ENCODE measurements around the gene ITPRID1.

Gene ITPRID1

DNA sequence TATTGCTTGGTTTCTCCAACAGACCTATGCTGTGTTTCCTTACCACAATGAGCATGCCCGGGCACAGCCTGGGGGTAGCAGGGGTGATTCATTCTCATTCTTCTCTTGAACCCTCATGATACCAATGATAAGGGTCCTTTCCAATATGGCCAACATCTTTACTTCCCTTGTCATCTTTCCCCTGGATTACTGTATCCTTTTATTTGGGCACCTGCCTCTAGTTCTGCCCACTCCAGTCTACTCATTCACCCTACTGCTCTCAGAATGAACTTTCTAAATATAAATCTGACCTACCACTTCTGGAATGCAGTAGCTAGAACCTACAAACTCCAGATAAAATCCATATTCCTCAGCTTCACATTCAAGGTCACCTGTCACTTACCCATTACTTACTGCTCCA lies 26.4 kb upstream of the ITPRID1 start:
- H3K9ac ChIP-seq (ENCODE audit: low read depth, low read length), result no peak overlapping the region
- no peaks in the 10 kb centered on the region for H3K4me1 ChIP-seq (ENCODE audit: insufficient read depth, low read length)
- H3K27me3 ChIP-seq (ENCODE audit: insufficient read depth, low read length), result no peaks in the 10 kb centered on the region
- no peak overlapping the region for H3K4me3 ChIP-seq (ENCODE audit: low read length)
- H3K36me3 ChIP-seq (ENCODE audit: insufficient read depth, low read length), result no peaks in the 10 kb centered on the region
- 82% methylated on average over 1 of the region's 1 CpG for WGBS
- H3K9me3 ChIP-seq (ENCODE audit: insufficient read depth, low read depth, low read length), result no peaks in the 10 kb centered on the region
- H3K27ac ChIP-seq (ENCODE audit: low read depth, low read length), result no peak overlapping the region

DNA sequence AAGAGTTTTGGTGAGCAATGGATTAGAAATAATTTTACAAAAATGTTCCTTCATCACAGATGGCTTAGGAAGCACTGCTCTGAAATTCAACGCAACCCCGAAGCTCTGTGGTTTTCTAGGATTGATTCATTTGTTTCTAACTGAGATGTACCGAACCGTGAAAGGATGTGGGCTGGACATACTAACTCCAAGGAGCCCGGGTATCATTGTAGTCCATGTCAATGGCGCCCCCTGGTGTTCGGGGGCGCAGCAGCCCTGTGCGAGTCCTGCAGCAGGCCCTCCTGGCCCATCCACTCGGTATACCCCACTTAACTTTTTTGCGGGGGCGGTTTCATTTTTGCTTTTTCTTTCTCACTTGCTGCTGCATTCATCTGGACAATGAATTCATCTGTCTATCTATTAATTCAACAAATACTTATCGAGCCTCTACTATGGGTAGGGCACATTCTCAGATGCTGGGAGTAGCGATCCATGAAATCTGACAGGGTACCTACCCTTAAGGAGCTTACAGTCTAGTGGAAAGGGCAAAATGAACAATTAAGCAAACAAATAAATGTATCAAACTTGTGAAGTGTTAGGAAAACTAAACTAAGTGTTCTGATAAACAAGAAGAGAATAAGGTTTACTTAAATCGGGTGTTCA lies 25.2 kb upstream of the ITPRID1 start:
- whole genome bisulfite sequencing, result 54% methylated on average over 15 of the region's 15 CpGs
- Histone ChIP-seq H3K4me3 (ENCODE audit: low read length) (no peak overlapping the region), H3K4me1 (ENCODE audit: insufficient read depth, low read length) (peaks cover 7% of the 10 kb centered on the region; the same call in 1 of the 2 replicates)

DNA sequence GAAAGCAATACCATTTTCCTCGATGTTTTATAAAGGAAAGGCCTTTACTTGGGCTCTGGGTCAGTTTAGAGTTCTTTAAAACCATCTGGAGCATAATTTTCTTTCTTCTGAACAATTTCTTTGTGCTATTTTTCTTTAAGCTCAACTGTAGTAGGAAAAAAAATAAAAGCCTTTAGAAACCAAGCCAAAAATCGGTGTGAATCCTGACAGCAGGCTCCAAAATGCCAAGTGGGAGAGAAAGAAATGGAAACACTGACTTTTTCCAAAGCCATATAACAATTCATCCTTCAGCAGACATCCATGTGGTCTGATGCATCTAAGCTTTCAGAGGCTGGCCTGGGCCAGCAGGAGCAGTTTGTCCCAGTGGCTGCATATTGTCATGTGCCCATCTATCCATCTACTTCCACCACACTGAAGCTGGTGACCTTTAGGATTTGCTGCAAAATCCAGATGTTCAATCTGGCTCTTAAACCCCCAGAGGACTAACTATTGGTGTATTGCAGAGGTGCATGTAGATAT lies 23.0 kb upstream of the ITPRID1 start:
- no peak overlapping the region for H3K9ac ChIP-seq (ENCODE audit: low read depth, low read length)
- no peaks in the 10 kb centered on the region for H3K27me3 ChIP-seq (ENCODE audit: insufficient read depth, low read length)
- no peak overlapping the region for H3K4me3 ChIP-seq (ENCODE audit: low read length)
- no peaks in the 10 kb centered on the region for H3K36me3 ChIP-seq (ENCODE audit: insufficient read depth, low read length)
- WGBS, result 97% methylated on average over 2 of the region's 2 CpGs
- H3K27ac ChIP-seq (ENCODE audit: low read depth, low read length), result no peak overlapping the region
- H3K4me1 ChIP-seq (ENCODE audit: insufficient read depth, low read length), result peaks cover 13% of the 10 kb centered on the region
- H3K9me3 ChIP-seq (ENCODE audit: insufficient read depth, low read depth, low read length), result no peaks in the 10 kb centered on the region

More for the DNA sequence above, 25.2 kb upstream of the ITPRID1 start:
- H3K36me3 ChIP-seq (ENCODE audit: insufficient read depth, low read length), result no peaks in the 10 kb centered on the region
- no peak overlapping the region for H3K27ac ChIP-seq (ENCODE audit: low read depth, low read length)
- H3K9me3 ChIP-seq (ENCODE audit: insufficient read depth, low read depth, low read length), result no peaks in the 10 kb centered on the region
- H3K27me3 ChIP-seq (ENCODE audit: insufficient read depth, low read length), result no peaks in the 10 kb centered on the region
- H3K9ac ChIP-seq (ENCODE audit: low read depth, low read length), result no peak overlapping the region

DNA sequence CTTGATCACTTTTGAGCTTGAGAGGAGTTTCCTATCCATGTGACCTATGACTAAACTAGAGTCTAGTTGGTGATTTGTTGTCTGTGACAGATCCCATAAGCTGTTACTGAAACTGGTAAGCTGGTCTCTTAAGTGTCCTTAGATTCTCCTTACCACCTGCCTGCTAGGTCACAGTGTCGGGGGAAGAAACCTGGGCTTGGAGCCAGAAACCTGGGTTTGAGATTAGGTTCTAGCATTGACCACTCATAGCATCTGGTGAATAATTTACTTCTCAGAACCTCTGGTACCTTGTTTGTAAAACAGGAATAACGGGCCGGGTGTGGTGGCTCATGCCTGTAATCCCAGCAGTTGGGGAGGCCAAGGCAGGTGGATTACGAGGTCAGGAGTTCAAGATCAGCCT lies 21.8 kb upstream of the ITPRID1 start:
- Histone ChIP-seq H3K9me3 (ENCODE audit: insufficient read depth, low read depth, low read length) (no peaks in the 10 kb centered on the region), H3K4me3 (ENCODE audit: low read length) (no peak overlapping the region), H3K4me1 (ENCODE audit: insufficient read depth, low read length) (peaks cover 13% of the 10 kb centered on the region), H3K27ac (ENCODE audit: low read depth, low read length) (no peak overlapping the region), H3K27me3 (ENCODE audit: insufficient read depth, low read length) (no peaks in the 10 kb centered on the region), H3K36me3 (ENCODE audit: insufficient read depth, low read length) (no peaks in the 10 kb centered on the region), H3K9ac (ENCODE audit: low read depth, low read length) (no peak overlapping the region)
- 90% methylated on average over 4 of the region's 4 CpGs for WGBS

DNA sequence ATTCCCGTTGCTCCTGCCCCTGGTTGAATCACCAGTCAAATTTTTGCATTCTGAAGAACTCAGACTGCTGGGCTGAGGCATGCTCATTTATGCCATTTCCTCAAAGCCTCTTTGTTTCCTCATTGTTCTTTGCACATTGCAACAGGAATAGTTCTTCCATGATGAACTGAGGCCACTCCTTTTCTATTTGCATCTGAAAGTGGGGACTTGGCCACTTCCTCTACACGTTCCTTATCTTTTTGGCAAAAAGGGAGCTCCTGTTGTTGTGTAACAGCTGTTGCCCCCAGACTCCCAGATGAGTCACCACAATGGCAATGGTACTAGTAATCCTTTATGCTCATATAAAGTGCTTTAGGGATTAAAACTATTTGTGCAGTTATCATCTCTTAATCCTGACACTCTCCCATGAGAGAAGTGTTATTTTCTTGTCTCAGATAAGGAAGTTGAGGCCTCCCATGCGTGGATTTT lies 20.1 kb upstream of the ITPRID1 start:
- 41% methylated on average over 3 of the region's 3 CpGs for WGBS

DNA sequence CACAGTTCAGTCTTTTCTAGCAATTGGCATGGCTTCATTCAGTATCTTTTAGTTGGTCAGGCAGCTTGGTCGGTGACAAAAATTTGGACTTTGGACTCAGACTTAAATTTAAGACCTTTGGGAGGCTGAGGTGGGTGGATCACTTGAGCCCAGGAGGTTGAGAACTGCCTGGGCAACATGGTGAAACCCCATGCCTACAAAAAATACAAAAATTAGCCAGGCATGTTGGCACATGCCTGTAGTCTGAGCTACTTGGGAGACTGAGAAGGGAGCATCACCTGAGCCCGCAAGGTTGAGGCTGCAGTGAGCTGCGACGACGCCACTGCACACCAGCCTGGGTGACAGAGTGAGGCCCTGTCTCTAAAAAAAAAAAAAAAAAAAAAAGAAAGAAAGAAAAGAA lies 19.5 kb upstream of the ITPRID1 start:
- Histone ChIP-seq H3K27ac (ENCODE audit: low read depth, low read length) (peak overlapping the region; percentile 38), H3K9ac (ENCODE audit: low read depth, low read length) (no peak overlapping the region)

More for the DNA sequence above, 20.1 kb upstream of the ITPRID1 start:
- H3K36me3 ChIP-seq (ENCODE audit: insufficient read depth, low read length), result no peaks in the 10 kb centered on the region
- no peaks in the 10 kb centered on the region for H3K9me3 ChIP-seq (ENCODE audit: insufficient read depth, low read depth, low read length)
- no peak overlapping the region for H3K4me3 ChIP-seq (ENCODE audit: low read length)
- H3K27me3 ChIP-seq (ENCODE audit: insufficient read depth, low read length), result no peaks in the 10 kb centered on the region
- H3K4me1 ChIP-seq (ENCODE audit: insufficient read depth, low read length), result peaks cover 13% of the 10 kb centered on the region
- H3K9ac ChIP-seq (ENCODE audit: low read depth, low read length), result no peak overlapping the region
- peak overlapping the region; percentile 78 for H3K27ac ChIP-seq (ENCODE audit: low read depth, low read length)

DNA sequence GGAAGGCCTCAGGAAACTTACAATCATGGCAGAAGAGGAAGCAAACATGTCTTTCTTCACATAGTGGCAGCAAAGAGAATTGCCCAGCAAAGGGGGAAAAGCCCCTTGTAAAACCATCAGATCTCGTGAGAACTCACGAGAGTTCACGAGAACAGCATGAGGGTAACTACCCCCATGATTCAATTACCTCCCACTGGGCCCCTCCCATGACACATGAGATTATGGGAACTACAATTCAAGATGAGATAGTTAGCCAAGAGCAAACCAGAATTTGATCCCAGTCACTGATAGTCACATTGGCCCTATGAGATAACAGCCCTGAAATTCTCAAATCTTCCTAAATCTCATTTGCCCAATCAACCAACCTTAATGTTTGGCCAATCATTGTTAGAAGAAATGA lies 18.2 kb upstream of the ITPRID1 start:
- H3K27me3 ChIP-seq (ENCODE audit: insufficient read depth, low read length), result no peaks in the 10 kb centered on the region
- H3K36me3 ChIP-seq (ENCODE audit: insufficient read depth, low read length), result no peaks in the 10 kb centered on the region
- H3K4me3 ChIP-seq (ENCODE audit: low read length), result no peak overlapping the region
- WGBS, result 90% methylated on average over 3 of the region's 3 CpGs
- H3K9ac ChIP-seq (ENCODE audit: low read depth, low read length), result no peak overlapping the region
- no peak overlapping the region for H3K27ac ChIP-seq (ENCODE audit: low read depth, low read length)
- no peaks in the 10 kb centered on the region for H3K9me3 ChIP-seq (ENCODE audit: insufficient read depth, low read depth, low read length)
- peaks cover 13% of the 10 kb centered on the region for H3K4me1 ChIP-seq (ENCODE audit: insufficient read depth, low read length)

More for the DNA sequence above, 19.5 kb upstream of the ITPRID1 start:
- WGBS, result 74% methylated on average over 5 of the region's 5 CpGs
- Histone ChIP-seq H3K4me1 (ENCODE audit: insufficient read depth, low read length) (peaks cover 13% of the 10 kb centered on the region), H3K4me3 (ENCODE audit: low read length) (no peak overlapping the region), H3K36me3 (ENCODE audit: insufficient read depth, low read length) (no peaks in the 10 kb centered on the region), H3K9me3 (ENCODE audit: insufficient read depth, low read depth, low read length) (no peaks in the 10 kb centered on the region), H3K27me3 (ENCODE audit: insufficient read depth, low read length) (no peaks in the 10 kb centered on the region)

DNA sequence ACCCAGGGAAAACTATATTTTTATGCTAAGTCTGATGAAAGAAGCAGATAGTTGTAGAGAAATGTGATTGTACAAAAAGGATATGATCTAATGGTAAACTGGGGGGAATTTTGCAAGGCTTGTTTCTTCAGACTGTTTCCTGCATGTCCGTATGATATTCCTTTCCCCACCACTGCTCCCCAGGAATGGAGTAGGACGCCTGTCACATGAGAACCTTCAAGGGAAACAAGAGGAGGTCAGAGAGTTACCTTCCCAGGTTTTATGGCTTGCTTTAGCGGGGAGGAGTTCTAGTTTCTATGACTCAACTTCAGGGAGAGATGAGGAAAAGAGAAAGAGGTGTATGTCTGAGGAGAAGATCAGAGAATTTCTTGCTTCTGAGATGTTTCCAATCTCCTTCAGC lies 16.4 kb upstream of the ITPRID1 start:
- H3K36me3 ChIP-seq (ENCODE audit: insufficient read depth, low read length), result no peaks in the 10 kb centered on the region
- no peak overlapping the region for H3K27ac ChIP-seq (ENCODE audit: low read depth, low read length)
- H3K9me3 ChIP-seq (ENCODE audit: insufficient read depth, low read depth, low read length), result no peaks in the 10 kb centered on the region
- peaks cover 13% of the 10 kb centered on the region for H3K4me1 ChIP-seq (ENCODE audit: insufficient read depth, low read length)
- H3K9ac ChIP-seq (ENCODE audit: low read depth, low read length), result no peak overlapping the region
- H3K4me3 ChIP-seq (ENCODE audit: low read length), result no peak overlapping the region
- no peaks in the 10 kb centered on the region for H3K27me3 ChIP-seq (ENCODE audit: insufficient read depth, low read length)
- WGBS, result 100% methylated on average over 1 of the region's 3 CpGs

DNA sequence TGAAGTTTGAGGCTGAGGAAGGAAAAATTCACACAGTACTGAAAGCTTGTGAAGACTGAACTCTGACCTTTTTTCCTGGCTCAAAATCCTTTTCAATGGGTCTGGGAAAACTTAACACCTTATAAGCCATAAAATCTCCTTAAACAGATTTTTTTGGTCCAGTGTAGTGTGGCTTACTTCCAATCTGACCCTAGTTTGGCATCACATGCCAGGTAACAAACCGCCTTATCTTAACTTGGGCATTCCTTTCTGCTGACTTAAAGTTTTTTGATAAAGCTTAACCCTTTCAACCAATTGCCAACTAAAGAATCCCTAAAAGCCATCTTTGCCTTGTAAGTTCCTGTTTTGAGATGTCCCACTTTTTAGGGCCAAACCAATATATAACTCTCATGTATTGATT lies 13.2 kb upstream of the ITPRID1 start:
- 35% methylated on average over 1 of the region's 1 CpG for WGBS
- Histone ChIP-seq H3K27ac (ENCODE audit: low read depth, low read length) (no peak overlapping the region), H3K4me1 (ENCODE audit: insufficient read depth, low read length) (no peaks in the 10 kb centered on the region), H3K36me3 (ENCODE audit: insufficient read depth, low read length) (no peaks in the 10 kb centered on the region), H3K4me3 (ENCODE audit: low read length) (no peak overlapping the region), H3K9me3 (ENCODE audit: insufficient read depth, low read depth, low read length) (no peaks in the 10 kb centered on the region), H3K27me3 (ENCODE audit: insufficient read depth, low read length) (no peaks in the 10 kb centered on the region), H3K9ac (ENCODE audit: low read depth, low read length) (no peak overlapping the region)

DNA sequence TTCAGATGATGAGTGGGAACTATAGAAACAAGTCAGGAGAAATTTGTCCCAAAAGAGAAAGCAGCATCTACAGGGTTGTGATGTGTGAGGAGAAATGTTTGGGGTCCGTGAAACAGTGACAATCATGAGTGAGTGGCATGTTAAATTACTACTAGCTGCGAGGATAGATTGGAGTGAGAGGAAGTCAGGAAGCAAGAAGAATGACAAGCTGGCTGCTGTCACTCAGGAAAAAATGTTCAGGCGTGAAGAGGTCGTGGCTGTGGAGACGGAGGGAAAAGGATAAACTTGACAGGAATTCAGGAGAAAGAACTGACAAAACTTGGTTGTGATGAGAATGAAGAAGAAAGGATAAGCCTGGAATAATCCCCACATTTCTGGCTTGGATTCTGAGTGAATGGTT lies 5.1 kb upstream of the ITPRID1 start:
- H3K4me1 ChIP-seq (ENCODE audit: insufficient read depth, low read length), result no peaks in the 10 kb centered on the region
- peaks cover 11% of the 10 kb centered on the region; the same call in 1 of the 2 replicates for H3K9me3 ChIP-seq (ENCODE audit: insufficient read depth, low read depth, low read length)
- no peak overlapping the region for H3K27ac ChIP-seq (ENCODE audit: low read depth, low read length)
- H3K4me3 ChIP-seq (ENCODE audit: low read length), result no peak overlapping the region
- no peaks in the 10 kb centered on the region for H3K36me3 ChIP-seq (ENCODE audit: insufficient read depth, low read length)
- no peaks in the 10 kb centered on the region for H3K27me3 ChIP-seq (ENCODE audit: insufficient read depth, low read length)
- WGBS, result 91% methylated on average over 5 of the region's 5 CpGs
- H3K9ac ChIP-seq (ENCODE audit: low read depth, low read length), result no peak overlapping the region

DNA sequence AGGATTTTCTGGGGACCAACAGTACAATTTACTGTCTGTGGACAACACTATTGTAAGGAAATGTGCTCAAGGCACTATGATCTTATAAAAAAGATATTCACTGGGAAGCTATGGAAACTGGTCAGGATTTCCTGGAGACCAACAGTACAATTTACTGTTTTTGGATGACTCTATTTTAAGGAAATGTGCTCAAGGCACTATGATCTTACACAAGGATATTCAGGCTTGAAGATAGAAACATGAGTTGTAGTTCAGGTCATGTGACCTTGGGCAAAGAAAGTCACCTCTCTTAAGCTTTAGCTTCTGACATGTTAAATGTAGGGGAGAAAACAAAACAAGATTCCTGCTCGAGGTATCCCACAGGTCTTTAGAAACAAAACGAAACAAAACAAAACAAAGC lies 1.7 kb upstream of the ITPRID1 start:
- Histone ChIP-seq H3K27me3 (ENCODE audit: insufficient read depth, low read length) (no peaks in the 10 kb centered on the region), H3K9me3 (ENCODE audit: insufficient read depth, low read depth, low read length) (peaks cover 20% of the 10 kb centered on the region), H3K36me3 (ENCODE audit: insufficient read depth, low read length) (no peaks in the 10 kb centered on the region), H3K4me3 (ENCODE audit: low read length) (no peak overlapping the region), H3K27ac (ENCODE audit: low read depth, low read length) (no peak overlapping the region), H3K4me1 (ENCODE audit: insufficient read depth, low read length) (no peaks in the 10 kb centered on the region), H3K9ac (ENCODE audit: low read depth, low read length) (no peak overlapping the region)
- no CpG with 5 or more reads among the region's 2 CpGs for WGBS

Measured in HUES64 (cell line).